ENCODE measurements around the gene TEX13B.

DNA sequence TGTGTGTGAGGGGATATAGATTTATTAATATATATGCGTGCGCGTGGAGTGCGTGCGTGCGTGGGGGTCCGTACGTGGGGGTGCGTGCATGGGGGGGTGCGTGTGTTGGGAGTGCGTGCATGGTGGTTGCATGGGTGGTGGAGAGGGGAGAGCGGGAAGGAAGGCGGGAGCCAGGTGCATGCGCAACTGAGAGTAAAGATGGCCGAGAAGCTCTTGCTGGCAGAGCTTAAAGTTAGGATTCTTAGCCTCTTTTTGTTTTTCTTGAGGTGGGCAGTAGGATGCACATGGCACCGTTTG is 45.8 kb downstream of the TEX13B start:
- TF ChIP-seq RCOR1 (IDR thresholded peaks at IDR 0.05; ENCODE audit: low read length) (no peak), SIN3A (IDR thresholded peaks at IDR 0.05; ENCODE audit: borderline replicate concordance, low read depth, low read length) (no peak), GATA2 (CRISPR knock-in tag; IDR thresholded peaks at IDR 0.05) (no peak), RAD21 (IDR thresholded peaks at IDR 0.05; ENCODE audit: low read length) (no peak)
- TF ChIP-seq, protein P1, sequence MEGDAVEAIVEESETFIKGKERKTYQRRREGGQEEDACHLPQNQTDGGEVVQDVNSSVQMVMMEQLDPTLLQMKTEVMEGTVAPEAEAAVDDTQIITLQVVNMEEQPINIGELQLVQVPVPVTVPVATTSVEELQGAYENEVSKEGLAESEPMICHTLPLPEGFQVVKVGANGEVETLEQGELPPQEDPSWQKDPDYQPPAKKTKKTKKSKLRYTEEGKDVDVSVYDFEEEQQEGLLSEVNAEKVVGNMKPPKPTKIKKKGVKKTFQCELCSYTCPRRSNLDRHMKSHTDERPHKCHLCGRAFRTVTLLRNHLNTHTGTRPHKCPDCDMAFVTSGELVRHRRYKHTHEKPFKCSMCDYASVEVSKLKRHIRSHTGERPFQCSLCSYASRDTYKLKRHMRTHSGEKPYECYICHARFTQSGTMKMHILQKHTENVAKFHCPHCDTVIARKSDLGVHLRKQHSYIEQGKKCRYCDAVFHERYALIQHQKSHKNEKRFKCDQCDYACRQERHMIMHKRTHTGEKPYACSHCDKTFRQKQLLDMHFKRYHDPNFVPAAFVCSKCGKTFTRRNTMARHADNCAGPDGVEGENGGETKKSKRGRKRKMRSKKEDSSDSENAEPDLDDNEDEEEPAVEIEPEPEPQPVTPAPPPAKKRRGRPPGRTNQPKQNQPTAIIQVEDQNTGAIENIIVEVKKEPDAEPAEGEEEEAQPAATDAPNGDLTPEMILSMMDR (IDR thresholded peaks at IDR 0.05) = no peak
- TF ChIP-seq, protein P2, sequence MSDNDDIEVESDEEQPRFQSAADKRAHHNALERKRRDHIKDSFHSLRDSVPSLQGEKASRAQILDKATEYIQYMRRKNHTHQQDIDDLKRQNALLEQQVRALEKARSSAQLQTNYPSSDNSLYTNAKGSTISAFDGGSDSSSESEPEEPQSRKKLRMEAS (IDR thresholded peaks at IDR 0.05; ENCODE audit: low read depth) = no peak
- TF ChIP-seq, protein P3, sequence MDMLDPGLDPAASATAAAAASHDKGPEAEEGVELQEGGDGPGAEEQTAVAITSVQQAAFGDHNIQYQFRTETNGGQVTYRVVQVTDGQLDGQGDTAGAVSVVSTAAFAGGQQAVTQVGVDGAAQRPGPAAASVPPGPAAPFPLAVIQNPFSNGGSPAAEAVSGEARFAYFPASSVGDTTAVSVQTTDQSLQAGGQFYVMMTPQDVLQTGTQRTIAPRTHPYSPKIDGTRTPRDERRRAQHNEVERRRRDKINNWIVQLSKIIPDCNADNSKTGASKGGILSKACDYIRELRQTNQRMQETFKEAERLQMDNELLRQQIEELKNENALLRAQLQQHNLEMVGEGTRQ (IDR thresholded peaks at IDR 0.05; ENCODE audit: borderline replicate concordance, low read depth, low read length) = no peak

Measured in SK-N-SH (cell line).